ENCODE results near the gene OR10V1.

Gene OR10V1

DNA sequence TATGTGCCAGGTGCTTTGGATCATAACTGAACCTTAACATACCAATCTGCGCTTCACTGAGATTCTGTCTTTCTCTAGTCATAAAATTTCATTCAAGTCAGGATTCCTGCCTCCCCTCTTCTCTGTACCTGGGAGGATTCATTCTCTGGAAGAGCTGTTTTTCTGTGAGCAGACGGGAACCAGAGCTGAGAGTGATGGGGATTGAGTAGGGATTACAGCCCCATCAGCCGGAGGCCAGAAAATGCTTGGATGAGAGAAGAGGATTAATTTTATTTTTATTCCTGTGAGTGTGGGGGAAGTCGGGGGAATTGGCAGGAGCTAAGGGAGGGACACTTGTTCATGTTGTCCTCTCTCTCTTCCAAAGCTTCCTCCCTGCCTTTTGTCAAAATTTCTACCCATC is 46.3 kb upstream of the OR10V1 start:
- Histone ChIP-seq H3K9ac (ENCODE audit: low read depth, low read length) (no peak overlapping the region), H3K9me3 (ENCODE audit: insufficient read depth, low read length, severe bottlenecking) (no peaks in the 10 kb centered on the region), H3K4me1 (ENCODE audit: insufficient read depth, low read length) (peaks cover 11% of the 10 kb centered on the region; the same call in 1 of the 2 replicates), H3K4me2 (ENCODE audit: insufficient read depth, low read length) (no peak overlapping the region), H3K4me3 (ENCODE audit: low read depth in 1 of 2, low read length in 2 of 2) (no peak overlapping the region), H3K36me3 (ENCODE audit: insufficient read depth, low read length) (no peaks in the 10 kb centered on the region), H4K20me1 (ENCODE audit: insufficient read depth, low read length) (peaks cover 6% of the 10 kb centered on the region; the same call in 1 of the 2 replicates), H3K27me3 (ENCODE audit: insufficient read depth, low read length, poor library complexity) (peaks cover 2% of the 10 kb centered on the region), H2AFZ (ENCODE audit: low read depth, low read length) (no peak overlapping the region), H3K27ac (ENCODE audit: low read length) (no peak overlapping the region), H3K79me2 (ENCODE audit: insufficient read depth, low read length) (no peaks in the 10 kb centered on the region)
- TF ChIP-seq EZH2 (IDR thresholded peaks at IDR 0.05; ENCODE audit: borderline replicate concordance, low read depth, low read length, severe bottlenecking), result no peak
- TF ChIP-seq, protein P1, sequence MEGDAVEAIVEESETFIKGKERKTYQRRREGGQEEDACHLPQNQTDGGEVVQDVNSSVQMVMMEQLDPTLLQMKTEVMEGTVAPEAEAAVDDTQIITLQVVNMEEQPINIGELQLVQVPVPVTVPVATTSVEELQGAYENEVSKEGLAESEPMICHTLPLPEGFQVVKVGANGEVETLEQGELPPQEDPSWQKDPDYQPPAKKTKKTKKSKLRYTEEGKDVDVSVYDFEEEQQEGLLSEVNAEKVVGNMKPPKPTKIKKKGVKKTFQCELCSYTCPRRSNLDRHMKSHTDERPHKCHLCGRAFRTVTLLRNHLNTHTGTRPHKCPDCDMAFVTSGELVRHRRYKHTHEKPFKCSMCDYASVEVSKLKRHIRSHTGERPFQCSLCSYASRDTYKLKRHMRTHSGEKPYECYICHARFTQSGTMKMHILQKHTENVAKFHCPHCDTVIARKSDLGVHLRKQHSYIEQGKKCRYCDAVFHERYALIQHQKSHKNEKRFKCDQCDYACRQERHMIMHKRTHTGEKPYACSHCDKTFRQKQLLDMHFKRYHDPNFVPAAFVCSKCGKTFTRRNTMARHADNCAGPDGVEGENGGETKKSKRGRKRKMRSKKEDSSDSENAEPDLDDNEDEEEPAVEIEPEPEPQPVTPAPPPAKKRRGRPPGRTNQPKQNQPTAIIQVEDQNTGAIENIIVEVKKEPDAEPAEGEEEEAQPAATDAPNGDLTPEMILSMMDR (IDR thresholded peaks at IDR 0.05; ENCODE audit: borderline replicate concordance, extremely low read depth, low read length, poor library complexity, severe bottlenecking), result no peak
- ATAC-seq (ENCODE audit: insufficient read depth, low read depth) (no peak), DNase-seq (no peak)

DNA sequence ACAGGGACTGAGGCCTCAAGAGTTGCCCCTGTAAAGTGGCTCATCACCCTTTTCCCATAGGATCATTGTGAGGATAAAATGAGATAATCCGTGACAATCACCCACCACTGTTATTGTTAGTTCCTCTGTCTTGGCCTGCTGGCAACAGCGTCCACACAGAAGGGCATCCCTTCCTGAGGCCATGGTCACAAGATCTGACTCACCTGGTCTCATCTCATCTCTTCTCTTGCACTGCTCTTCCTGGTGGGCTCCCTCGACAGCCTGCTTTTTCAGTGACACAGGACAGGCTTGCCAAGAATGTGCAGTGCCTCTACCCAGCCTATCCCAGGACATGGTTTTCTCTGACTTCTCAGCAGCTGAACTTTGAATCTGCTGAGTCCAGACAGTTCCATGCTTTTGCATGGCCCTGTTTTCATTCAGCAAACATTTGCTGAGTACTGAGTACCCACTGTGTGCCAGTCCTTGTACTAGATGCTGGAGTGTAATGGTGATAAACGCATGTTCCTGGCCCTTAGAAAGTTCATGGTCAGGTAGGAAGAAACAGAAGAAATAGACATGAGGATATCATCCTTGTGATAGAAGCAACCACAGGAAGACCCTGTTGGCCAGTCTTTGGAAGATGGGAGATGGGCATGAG is 44.9 kb upstream of the OR10V1 start:
- no peak for ATAC-seq (ENCODE audit: insufficient read depth, low read depth)
- Histone ChIP-seq H3K36me3 (ENCODE audit: insufficient read depth, low read length) (no peaks in the 10 kb centered on the region), H2AFZ (ENCODE audit: low read depth, low read length) (no peak overlapping the region), H3K4me1 (ENCODE audit: insufficient read depth, low read length) (peaks cover 23% of the 10 kb centered on the region), H3K9me3 (ENCODE audit: insufficient read depth, low read length, severe bottlenecking) (no peaks in the 10 kb centered on the region), H3K4me2 (ENCODE audit: insufficient read depth, low read length) (no peak overlapping the region), H3K27me3 (ENCODE audit: insufficient read depth, low read length, poor library complexity) (peaks cover 2% of the 10 kb centered on the region), H3K9ac (ENCODE audit: low read depth, low read length) (no peak overlapping the region), H3K27ac (ENCODE audit: low read length) (no peak overlapping the region), H3K79me2 (ENCODE audit: insufficient read depth, low read length) (no peaks in the 10 kb centered on the region), H3K4me3 (ENCODE audit: low read depth in 1 of 2, low read length in 2 of 2) (no peak overlapping the region), H4K20me1 (ENCODE audit: insufficient read depth, low read length) (peaks cover 6% of the 10 kb centered on the region; the same call in 1 of the 2 replicates)
- TF ChIP-seq, protein P1 (IDR thresholded peaks at IDR 0.05; ENCODE audit: borderline replicate concordance, extremely low read depth, low read length, poor library complexity, severe bottlenecking), result no peak
- TF ChIP-seq EZH2 (IDR thresholded peaks at IDR 0.05; ENCODE audit: borderline replicate concordance, low read depth, low read length, severe bottlenecking), result no peak
- no peak for DNase-seq

DNA sequence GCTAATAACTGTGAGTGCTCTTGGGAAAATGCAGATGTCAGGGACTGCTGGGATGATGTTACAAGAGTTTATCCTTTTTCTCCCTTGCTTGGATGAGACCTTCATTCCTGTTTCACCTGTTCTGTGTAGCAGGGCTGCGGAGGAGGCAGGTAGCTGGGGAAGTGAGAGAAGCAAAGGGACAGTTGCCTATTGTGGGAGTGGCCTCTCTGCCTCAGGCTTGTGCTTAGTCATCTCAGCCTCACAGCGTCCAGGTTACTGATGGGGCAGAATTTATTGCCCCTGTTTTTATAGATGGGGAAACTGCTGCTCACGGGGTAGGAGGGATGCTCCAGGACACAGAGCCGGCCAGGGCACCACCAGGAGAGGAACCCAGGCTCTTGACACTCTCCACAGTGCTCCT is 43.2 kb upstream of the OR10V1 start:
- H3K4me1 ChIP-seq (ENCODE audit: insufficient read depth, low read length), result peaks cover 23% of the 10 kb centered on the region
- TF ChIP-seq, protein P1 (IDR thresholded peaks at IDR 0.05; ENCODE audit: borderline replicate concordance, extremely low read depth, low read length, poor library complexity, severe bottlenecking), result no peak
- no peak for TF ChIP-seq EZH2 (IDR thresholded peaks at IDR 0.05; ENCODE audit: borderline replicate concordance, low read depth, low read length, severe bottlenecking)
- DNase-seq (no peak), ATAC-seq (ENCODE audit: insufficient read depth, low read depth) (no peak)
- H3K79me2 ChIP-seq (ENCODE audit: insufficient read depth, low read length), result no peaks in the 10 kb centered on the region
- H3K27ac ChIP-seq (ENCODE audit: low read length), result no peak overlapping the region
- peaks cover 3% of the 10 kb centered on the region; the same call in 1 of the 2 replicates for H4K20me1 ChIP-seq (ENCODE audit: insufficient read depth, low read length)
- H3K4me2 ChIP-seq (ENCODE audit: insufficient read depth, low read length), result no peak overlapping the region; the same call in 1 of the 2 replicates
- H3K9ac ChIP-seq (ENCODE audit: low read depth, low read length), result no peak overlapping the region
- H3K4me3 ChIP-seq (ENCODE audit: low read depth in 1 of 2, low read length in 2 of 2), result no peak overlapping the region
- no peaks in the 10 kb centered on the region for H3K9me3 ChIP-seq (ENCODE audit: insufficient read depth, low read length, severe bottlenecking)
- H3K27me3 ChIP-seq (ENCODE audit: insufficient read depth, low read length, poor library complexity), result peaks cover 2% of the 10 kb centered on the region
- H2AFZ ChIP-seq (ENCODE audit: low read depth, low read length), result no peak overlapping the region
- no peaks in the 10 kb centered on the region for H3K36me3 ChIP-seq (ENCODE audit: insufficient read depth, low read length)
